CD4-positive, alpha-beta T cell treated with Interleukin-17A for 1 hour (primary cell): ENCODE data around the gene IMMP1L.
A peak's percentile ranks its signal among the peaks of the same experiment; 100 is the strongest.
"Not testable (repeated sequence)": the region's sequence is repeated elsewhere in the genome, so short reads cannot be mapped to it uniquely, and the experiment has no call there.

Source experiments
- DNase-seq: peaks from one replicate; pipeline ENCODE4 v3.0.0-alpha.2; 2020

The IMMP1L gene

GRCh38 chr11:31509429-31510345 lies at the start of gene IMMP1L, which contains the start of gene ELP4:
Gene IMMP1L, minus strand, starts transcription at chr11:31509622. Its CDS starts 46,346 bp downstream, at chr11:31463276.
Gene ELP4, plus strand, starts transcription at chr11:31509767. Its CDS starts 18 bp downstream, at chr11:31509785.
- peak; percentile 98 for DNase-seq

GRCh38 chr11:31558001-31558400 lies 48.6 kb upstream of the IMMP1L start:
- DNase-seq, result no peak

GRCh38 chr11:31555938-31556337 lies 46.5 kb upstream of the IMMP1L start:
- no peak for DNase-seq

- DNase-seq, result no peak
These were observed 33.4 kb upstream of the IMMP1L start for GRCh38 chr11:31542862-31543261.

- DNase-seq, result no peak
These were observed 26.1 kb upstream of the IMMP1L start for GRCh38 chr11:31535479-31535878.

GRCh38 chr11:31531293-31531692 lies 21.9 kb upstream of the IMMP1L start:
- no peak for DNase-seq

GRCh38 chr11:31529701-31530100 lies 20.3 kb upstream of the IMMP1L start:
- no peak for DNase-seq

GRCh38 chr11:31529189-31529588 lies 19.8 kb upstream of the IMMP1L start:
- no peak for DNase-seq

GRCh38 chr11:31521497-31522150 lies 12.2 kb upstream of the IMMP1L start:
- no peak for DNase-seq

GRCh38 chr11:31512117-31512516 lies 2.7 kb upstream of the IMMP1L start:
- DNase-seq, result no peak

- no peak for DNase-seq
These were observed 382 bp downstream of the IMMP1L start for GRCh38 chr11:31509051-31509428.

- no peak for DNase-seq
These were observed 8.9 kb downstream of the IMMP1L start for GRCh38 chr11:31500560-31500959.

- DNase-seq, result no peak
These were observed 9.7 kb downstream of the IMMP1L start for GRCh38 chr11:31499576-31500178.

- not testable (repeated sequence) for DNase-seq
These were observed 15.7 kb downstream of the IMMP1L start for GRCh38 chr11:31493762-31494161.

- no peak for DNase-seq
These were observed 16.2 kb downstream of the IMMP1L start for GRCh38 chr11:31493235-31493634.

- DNase-seq, result no peak
These were observed 17.0 kb downstream of the IMMP1L start for GRCh38 chr11:31492320-31492913.

GRCh38 chr11:31487848-31488247 lies 21.6 kb downstream of the IMMP1L start:
- DNase-seq, result peak; percentile 32

- DNase-seq, result no peak
These were observed 24.9 kb downstream of the IMMP1L start for GRCh38 chr11:31484497-31484896.

- no peak for DNase-seq
These were observed 28.5 kb downstream of the IMMP1L start for GRCh38 chr11:31480930-31481329.

GRCh38 chr11:31479066-31479465 lies 30.4 kb downstream of the IMMP1L start:
- DNase-seq, result no peak

- no peak for DNase-seq
These were observed 31.2 kb downstream of the IMMP1L start for GRCh38 chr11:31478223-31478590.

GRCh38 chr11:31477528-31478222 lies 31.7 kb downstream of the IMMP1L start:
- DNase-seq, result no peak

- DNase-seq, result no peak
These were observed 35.3 kb downstream of the IMMP1L start for GRCh38 chr11:31474083-31474482.
